Mesendoderm (in vitro differentiated cells): Measurements from ENCODE around the gene TNFAIP3. TPM values are rescaled to one million over a fixed set of nuclear protein-coding genes. Genes with fewer than 3 reads are reported as not detected.

ENCODE experiments used
- DNase-seq: peaks from one replicate; pipeline ENCODE4 v3.0.0; 2013
- H2AK5ac ChIP-seq: 2 replicates; pipeline ENCODE4 v1.6.1; 2013; ENCODE audit warnings: low read length, inconsistent platforms
- H2BK120ac ChIP-seq: 2 replicates; pipeline ENCODE4 v1.6.1; 2013; ENCODE audit warnings: low read depth, mild to moderate bottlenecking, low read length, moderate library complexity, mixed read lengths
- H2BK15ac ChIP-seq: replicated peaks from 2 replicates; pipeline ENCODE4 v1.6.1; 2013; ENCODE audit warnings: low read depth, mild to moderate bottlenecking, moderate library complexity
- H2BK5ac ChIP-seq: 2 replicates; pipeline ENCODE4 v1.6.1; 2013; ENCODE audit warnings: low read length, inconsistent platforms
- H3K18ac ChIP-seq: 2 replicates; pipeline ENCODE4 v1.6.1; 2013; ENCODE audit warnings: mild to moderate bottlenecking, low read length, mixed read lengths
- H3K23ac ChIP-seq: one replicate; pipeline ENCODE4 v1.6.1; 2013; ENCODE audit warnings: low read length
- H3K27ac ChIP-seq: 2 replicates; pipeline ENCODE4 v1.5.1; 2013; ENCODE audit warnings: low read depth, mild to moderate bottlenecking, inconsistent platforms, low read length, moderate library complexity
- H3K27me3 ChIP-seq: 2 replicates; pipeline ENCODE4 v1.6.1; 2013; ENCODE audit warnings: low read length, control low read depth, mild to moderate bottlenecking, inconsistent platforms; ENCODE audit not compliant: insufficient read depth, poor library complexity
- H3K36me3 ChIP-seq: 2 replicates; pipeline ENCODE4 v1.6.1; 2013; ENCODE audit warnings: low read length, inconsistent platforms; ENCODE audit not compliant: control insufficient read depth, insufficient read depth
- H3K4ac ChIP-seq: one replicate; pipeline ENCODE4 v1.6.1; 2013; ENCODE audit warnings: low read depth, mild to moderate bottlenecking, low read length, moderate library complexity
- H3K4me1 ChIP-seq: 2 replicates; pipeline ENCODE4 v1.6.1; 2013; ENCODE audit warnings: low read depth, low read length, inconsistent platforms; ENCODE audit not compliant: control insufficient read depth
- H3K4me2 ChIP-seq: 2 replicates; pipeline ENCODE4 v1.6.1; 2013; ENCODE audit warnings: low read length
- H3K4me3 ChIP-seq: 2 replicates; pipeline ENCODE4 v1.5.1; 2013; ENCODE audit warnings: mild to moderate bottlenecking, low read length
- H3K56ac ChIP-seq: one replicate; pipeline ENCODE4 v1.6.1; 2013; ENCODE audit warnings: low read length
- H3K79me1 ChIP-seq: 2 replicates; pipeline ENCODE4 v1.6.1; 2013; ENCODE audit warnings: low read length, inconsistent platforms
- H3K79me2 ChIP-seq: 2 replicates; pipeline ENCODE4 v1.6.1; 2013; ENCODE audit warnings: mild to moderate bottlenecking, low read length; ENCODE audit not compliant: control insufficient read depth, insufficient read depth
- H3K9ac ChIP-seq: 2 replicates; pipeline ENCODE4 v1.6.1; 2013; ENCODE audit warnings: low read length, inconsistent platforms
- H4K5ac ChIP-seq: one replicate; pipeline ENCODE4 v1.6.1; 2013; ENCODE audit warnings: low read length
- H4K8ac ChIP-seq: one replicate; pipeline ENCODE4 v1.6.1; 2013; ENCODE audit warnings: low read depth, mild to moderate bottlenecking, control low read depth, low read length, moderate library complexity
- WGBS: extraction: QIAGEN DNeasy Blood & Tissue Kit; methylation state at CpG from one replicate; pipeline ENCODE4 v1.1.7; 2013; ENCODE audit warnings: low lambda C conversion rate, missing lambda C conversion rate; ENCODE audit not compliant: insufficient coverage; ENCODE audit errors: extremely low coverage; 5-methylcytosine and 5-hydroxymethylcytosine counted together
- polyA plus RNA-seq, 2 experiments: library from polyadenylated mRNA; stranded (reverse); fragments of 200-250 nt; gene quantifications; one replicate each; pipeline ENCODE4 v1.2.3, GENCODE V29; 2013

TNFAIP3 gene
- polyA plus RNA-seq (2013, experiment 1 of 2) = 1.4 TPM
- polyA plus RNA-seq (2013, experiment 2 of 2) = 1.1 TPM

DNA sequence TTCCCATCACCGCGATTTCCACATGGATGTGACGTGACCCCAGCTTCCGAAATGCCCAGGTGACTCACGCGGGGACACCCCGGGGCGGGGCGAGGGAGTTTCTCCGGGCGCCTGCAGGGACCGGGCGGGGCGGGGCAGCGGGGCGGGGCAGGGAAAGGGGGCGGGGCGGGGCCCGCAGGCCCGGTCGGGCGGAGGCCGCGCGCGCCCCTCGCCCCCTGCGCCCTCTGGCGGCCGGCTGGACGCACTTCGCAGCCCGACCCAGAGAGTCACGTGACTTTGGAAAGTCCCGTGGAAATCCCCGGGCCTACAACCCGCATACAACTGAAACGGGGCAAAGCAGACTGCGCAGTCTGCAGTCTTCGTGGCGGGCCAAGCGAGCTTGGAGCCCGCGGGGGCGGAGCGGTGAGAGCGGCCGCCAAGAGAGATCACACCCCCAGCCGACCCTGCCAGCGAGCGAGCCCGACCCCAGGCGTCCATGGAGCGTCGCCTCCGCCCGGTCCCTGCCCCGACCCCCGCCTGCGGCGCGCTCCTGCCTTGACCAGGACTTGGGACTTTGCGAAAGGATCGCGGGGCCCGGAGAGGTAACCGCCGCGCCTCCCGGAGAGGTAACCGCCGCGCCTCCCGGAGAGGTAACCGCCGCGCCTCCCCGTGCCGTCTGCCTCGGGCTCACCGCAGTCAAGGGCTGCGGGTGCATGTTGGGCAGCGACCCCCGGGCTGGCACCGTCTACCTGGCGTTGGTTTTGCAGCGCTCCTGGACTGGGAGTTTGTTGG lies at the start of gene TNFAIP3:
Gene TNFAIP3 (plus strand): TSS at position 346 of the 771 bp plus-strand sequence. CDS start 3,969 bp downstream, outside the sequence.
- no peak within 1 kb of the TSS for H2BK5ac ChIP-seq
- H3K4me3 ChIP-seq = peak within 1 kb of the TSS; percentile 49
- no peak within 1 kb of the TSS for H2BK120ac ChIP-seq
- H3K18ac ChIP-seq = peak within 1 kb of the TSS; percentile 40
- H3K27ac ChIP-seq = no peak within 1 kb of the TSS
- no peak within 1 kb of the TSS for H4K8ac ChIP-seq
- H3K36me3 ChIP-seq = no peaks in the 10 kb centered on the region
- no peak within 1 kb of the TSS for H3K4ac ChIP-seq
- WGBS = no CpG with 5 or more reads among the region's 87 CpGs
- H3K79me1 ChIP-seq = no peaks in the 10 kb centered on the region
- H3K4me2 ChIP-seq = peak within 1 kb of the TSS; percentile 90
- H3K4me1 ChIP-seq = peaks cover 6% of the 10 kb centered on the region
- H3K27me3 ChIP-seq = peaks cover 2% of the 10 kb centered on the region
- no peak within 1 kb of the TSS for H2AK5ac ChIP-seq
- no peaks in the 10 kb centered on the region for H3K79me2 ChIP-seq
- H4K5ac ChIP-seq = no peak within 1 kb of the TSS
- DNase-seq = peak; percentile 84
- H3K23ac ChIP-seq = no peak within 1 kb of the TSS
- peak within 1 kb of the TSS; percentile 85 for H3K56ac ChIP-seq
- peak within 1 kb of the TSS; percentile 70 for H3K9ac ChIP-seq
- H2BK15ac ChIP-seq = no peak within 1 kb of the TSS

DNA sequence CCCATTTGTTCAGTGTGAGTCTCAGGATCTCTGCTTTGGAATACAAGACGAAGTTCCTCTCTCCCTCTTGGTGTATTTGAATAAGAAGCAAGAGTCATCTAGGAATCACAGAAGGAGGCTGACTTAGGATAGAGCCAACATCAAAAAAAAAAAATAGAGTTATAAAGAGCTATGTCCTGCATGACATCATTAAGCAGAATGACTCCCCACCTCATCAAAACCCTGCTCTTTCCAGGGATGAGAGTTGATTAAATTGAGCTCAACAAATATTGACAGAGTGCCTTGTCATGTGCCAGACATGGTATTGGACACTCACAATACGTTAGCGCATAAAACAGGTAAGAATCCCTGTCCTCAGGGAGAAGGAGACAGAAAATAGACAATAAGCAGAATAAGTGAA lies 48.6 kb upstream of the TNFAIP3 start:
- Histone ChIP-seq H4K5ac (no peak overlapping the region), H2BK15ac (no peak overlapping the region), H4K8ac (no peak overlapping the region), H3K18ac (no peak overlapping the region), H2BK5ac (no peak overlapping the region), H3K27ac (no peak overlapping the region), H3K4me3 (no peak overlapping the region), H3K79me2 (no peaks in the 10 kb centered on the region), H3K23ac (no peak overlapping the region), H3K79me1 (no peaks in the 10 kb centered on the region), H3K4me2 (no peak overlapping the region), H2BK120ac (no peak overlapping the region), H3K4ac (no peak overlapping the region), H3K4me1 (no peaks in the 10 kb centered on the region), H3K9ac (no peak overlapping the region), H3K36me3 (no peaks in the 10 kb centered on the region), H3K56ac (no peak overlapping the region), H2AK5ac (no peak overlapping the region), H3K27me3 (no peaks in the 10 kb centered on the region)
- WGBS = no CpG with 5 or more reads among the region's 3 CpGs
- no peak for DNase-seq

DNA sequence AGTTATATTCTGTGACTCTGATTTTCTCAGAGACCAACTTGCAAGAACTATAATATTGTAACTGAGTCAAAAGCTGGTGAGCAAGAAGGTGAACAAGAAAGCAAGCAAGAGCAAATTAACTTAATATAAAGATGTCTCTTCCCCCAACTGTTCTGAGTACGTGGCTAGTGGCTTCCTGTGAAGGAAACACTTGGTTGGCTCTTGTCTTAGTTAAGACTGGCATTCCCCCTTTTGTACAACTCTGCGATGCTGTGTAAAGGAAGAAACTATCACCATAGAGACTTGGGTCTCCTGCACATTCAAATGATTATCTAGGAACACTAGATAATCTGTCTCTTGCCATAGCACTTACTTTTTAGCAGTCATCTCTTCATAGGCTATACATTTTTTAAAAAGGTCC lies 47.3 kb upstream of the TNFAIP3 start:
- Histone ChIP-seq H3K9ac (no peak overlapping the region), H3K56ac (no peak overlapping the region)
- no CpG with 5 or more reads among the region's 2 CpGs for WGBS

DNA sequence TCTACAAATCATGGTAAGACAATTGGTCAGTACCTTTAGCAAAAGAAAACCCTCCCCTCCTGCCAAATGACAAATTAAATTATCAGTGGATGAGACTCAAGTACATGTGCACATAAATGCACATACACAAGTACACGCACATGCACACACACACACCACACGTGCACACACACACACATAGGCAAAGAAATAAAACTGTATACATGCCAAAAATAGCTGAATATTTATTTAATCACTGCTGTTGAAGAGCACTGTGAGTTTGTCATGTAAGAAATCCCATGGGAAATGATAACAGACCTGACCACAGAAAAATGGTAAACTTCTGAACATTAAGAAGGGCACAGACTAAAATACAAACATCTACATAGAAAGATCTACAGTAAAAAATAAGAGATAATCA lies 46.6 kb upstream of the TNFAIP3 start:
- Histone ChIP-seq H3K4ac (no peak overlapping the region), H2BK120ac (no peak overlapping the region), H3K27ac (no peak overlapping the region), H3K27me3 (no peaks in the 10 kb centered on the region), H2AK5ac (no peak overlapping the region), H3K4me2 (no peak overlapping the region), H3K79me2 (no peaks in the 10 kb centered on the region), H3K4me1 (peaks cover 6% of the 10 kb centered on the region), H3K79me1 (no peaks in the 10 kb centered on the region), H3K23ac (no peak overlapping the region), H3K36me3 (no peaks in the 10 kb centered on the region), H3K56ac (no peak overlapping the region), H3K4me3 (no peak overlapping the region), H2BK15ac (no peak overlapping the region), H2BK5ac (no peak overlapping the region), H3K18ac (no peak overlapping the region), H4K5ac (no peak overlapping the region), H4K8ac (no peak overlapping the region), H3K9ac (no peak overlapping the region)
- no CpG with 5 or more reads among the region's 2 CpGs for WGBS
- DNase-seq = no peak

More for the DNA sequence above, 47.3 kb upstream of the TNFAIP3 start:
- no peak overlapping the region for H4K8ac ChIP-seq
- H3K4me3 ChIP-seq = no peak overlapping the region
- H3K18ac ChIP-seq = no peak overlapping the region
- peaks cover 6% of the 10 kb centered on the region for H3K4me1 ChIP-seq
- H2BK5ac ChIP-seq = no peak overlapping the region
- H3K27ac ChIP-seq = no peak overlapping the region
- H3K36me3 ChIP-seq = no peaks in the 10 kb centered on the region
- no peaks in the 10 kb centered on the region for H3K79me2 ChIP-seq
- H3K4ac ChIP-seq = no peak overlapping the region
- H2AK5ac ChIP-seq = no peak overlapping the region
- H3K4me2 ChIP-seq = no peak overlapping the region
- H4K5ac ChIP-seq = no peak overlapping the region
- no peaks in the 10 kb centered on the region for H3K79me1 ChIP-seq
- H3K27me3 ChIP-seq = no peaks in the 10 kb centered on the region
- no peak overlapping the region for H3K23ac ChIP-seq
- no peak overlapping the region for H2BK15ac ChIP-seq
- no peak for DNase-seq
- H2BK120ac ChIP-seq = no peak overlapping the region

DNA sequence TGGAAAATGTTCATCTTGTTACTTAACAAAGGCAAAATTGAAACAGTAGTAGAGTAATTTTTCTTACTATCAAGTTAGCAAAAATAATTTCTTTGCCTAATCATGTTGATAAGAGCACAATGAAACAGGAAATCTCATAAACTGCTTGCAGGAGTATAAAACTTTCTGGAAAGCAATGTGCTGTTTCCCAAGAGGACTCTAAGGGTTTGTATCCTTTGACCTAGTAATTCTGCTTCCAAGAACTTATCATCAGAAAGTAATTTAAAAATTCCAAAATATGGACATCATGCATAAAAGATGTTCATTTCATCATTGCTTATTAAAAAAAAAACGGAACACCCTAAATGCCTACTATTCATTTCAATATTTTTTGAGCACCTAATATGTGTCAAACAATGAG lies 46.1 kb upstream of the TNFAIP3 start:
- Histone ChIP-seq H3K4me1 (peaks cover 6% of the 10 kb centered on the region), H3K4ac (no peak overlapping the region), H3K9ac (no peak overlapping the region), H3K4me3 (no peak overlapping the region), H3K4me2 (no peak overlapping the region), H2BK15ac (no peak overlapping the region), H3K23ac (no peak overlapping the region), H3K79me1 (no peaks in the 10 kb centered on the region), H3K79me2 (no peaks in the 10 kb centered on the region), H2BK120ac (no peak overlapping the region), H3K27me3 (no peaks in the 10 kb centered on the region), H2AK5ac (no peak overlapping the region), H3K36me3 (no peaks in the 10 kb centered on the region), H3K56ac (no peak overlapping the region), H4K8ac (no peak overlapping the region), H3K18ac (no peak overlapping the region), H3K27ac (no peak overlapping the region), H4K5ac (no peak overlapping the region), H2BK5ac (no peak overlapping the region)
- no CpG with 5 or more reads among the region's 1 CpG for whole genome bisulfite sequencing
- no peak for DNase-seq

DNA sequence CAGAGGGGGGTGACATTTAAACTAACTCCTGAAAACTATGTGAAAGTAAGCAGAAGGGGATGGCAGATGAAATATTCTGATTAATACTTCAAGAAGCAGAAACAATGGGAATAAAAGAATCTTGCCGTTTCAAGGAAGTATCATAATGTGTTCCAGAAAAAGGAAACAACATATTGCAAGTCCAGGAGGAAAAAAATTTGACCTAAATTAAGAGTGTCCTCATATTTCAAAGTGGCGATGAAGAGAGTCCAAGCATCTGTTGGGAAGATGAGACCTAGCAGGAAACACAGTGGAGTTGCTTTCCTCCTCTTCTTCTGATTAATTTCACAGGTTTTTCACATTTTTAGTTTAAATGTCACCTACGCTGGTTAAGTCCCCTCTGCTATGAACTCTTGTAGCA lies 45.6 kb upstream of the TNFAIP3 start:
- Histone ChIP-seq H4K5ac (no peak overlapping the region), H3K79me1 (no peaks in the 10 kb centered on the region), H3K79me2 (no peaks in the 10 kb centered on the region), H2AK5ac (no peak overlapping the region), H3K4ac (no peak overlapping the region), H3K4me2 (no peak overlapping the region), H3K56ac (no peak overlapping the region), H3K36me3 (no peaks in the 10 kb centered on the region), H3K4me3 (no peak overlapping the region), H2BK5ac (no peak overlapping the region), H2BK15ac (no peak overlapping the region), H3K23ac (no peak overlapping the region), H3K18ac (no peak overlapping the region), H4K8ac (no peak overlapping the region), H3K27me3 (no peaks in the 10 kb centered on the region), H3K4me1 (peaks cover 6% of the 10 kb centered on the region), H2BK120ac (no peak overlapping the region), H3K9ac (no peak overlapping the region), H3K27ac (no peak overlapping the region)
- DNase-seq = no peak
- WGBS = no CpG with 5 or more reads among the region's 3 CpGs
